SK-N-MC (cell line): ENCODE results near the gene PCDHB12.
"Not testable (repeated sequence)": the region's sequence is repeated elsewhere in the genome, so short reads cannot be mapped to it uniquely, and the experiment has no call there.

Experiments used
- EZH2 ChIP-seq: fragments of 200-600 bp; sonication (generic); IDR thresholded peaks from one replicate; pipeline ENCODE4 v1.6.1; 2017; ENCODE audit warnings: antibody characterized with exemption
- POLR2AphosphoS5 ChIP-seq: IDR thresholded peaks from 2 replicates; pipeline ENCODE4 v1.6.1; 2012; ENCODE audit warnings: mild to moderate bottlenecking, low read depth, low read length, borderline replicate concordance

GRCh38 chr5:141177577-141178191 lies 30.8 kb upstream of the PCDHB12 start, which contains the start of gene PCDHB8:
- not testable (repeated sequence) for TF ChIP-seq POLR2AphosphoS5, EZH2
